AG04450 (cell line): Measurements from ENCODE around the gene ILDR2. TPM values are rescaled to one million over a fixed set of nuclear protein-coding genes. Genes with fewer than 3 reads are reported as not detected.

Experiments used
- CTCF ChIA-PET: fragments of 300-600, 350-600 bp; formaldehyde crosslinking; extraction: SDS; loops from one replicate; lab custom pipeline; 2022; ENCODE audit warnings: antibody characterized with exemption, inconsistent platforms; lab: Charles Lee
- POLR2A ChIA-PET: fragments of 350-600 bp; formaldehyde crosslinking; extraction: SDS; loops from one replicate; lab custom pipeline; 2021; ENCODE audit warnings: antibody characterized with exemption, inconsistent platforms; lab: Yijun Ruan, JAX
- DNase-seq: peaks from one replicate; pipeline ENCODE4 v3.0.0-alpha.2; 2011; ENCODE audit warnings: low read depth, low spot score
- H3K27ac ChIP-seq: one replicate; pipeline ENCODE4 v1.5.1; 2012; ENCODE audit warnings: low read depth, low read length, control low read depth
- H3K27me3 ChIP-seq: one replicate; pipeline ENCODE4 v1.6.0; 2012; ENCODE audit warnings: low read length; ENCODE audit not compliant: control insufficient read depth, insufficient read depth
- H3K4me3 ChIP-seq: 2 replicates; pipeline ENCODE4 v1.5.1; 2011; ENCODE audit warnings: mild to moderate bottlenecking, low read depth, low read length, control low read depth
- H3K9me3 ChIP-seq: 2 replicates; pipeline ENCODE4 v1.5.1; 2012; ENCODE audit warnings: low read length; ENCODE audit not compliant: control insufficient read depth, insufficient read depth
- CTCF ChIP-seq: IDR thresholded peaks from 2 replicates; pipeline ENCODE4 v1.5.1; 2011; ENCODE audit warnings: low read depth, low read length, control low read depth, inconsistent platforms
- polyA plus RNA-seq: library from polyadenylated mRNA; depleted of rRNA; stranded (reverse); fragments of >200 nt; gene quantifications from 2 replicates; pipeline ENCODE4 v1.2.3, GENCODE V29; 2011

Gene ILDR2
- polyA plus RNA-seq, 1 experiment, result 0.10 TPM

- Histone ChIP-seq H3K27ac (no peak overlapping the region), H3K9me3 (no peaks in the 10 kb centered on the region), H3K27me3 (no peaks in the 10 kb centered on the region), H3K4me3 (no peak overlapping the region)
- TF ChIP-seq CTCF, result no peak
- ChIA-PET POLR2A (no interaction called here), CTCF (interaction anchor here (0.6 kb wide), 1 partner anchor 154 kb away, joined by 5 read pairs; no protein-coding TSS in a partner anchor)
- no peak for DNase-seq
Observed at GRCh38 chr1:166999500-167000055, 24.2 kb upstream of the ILDR2 start.

- no peaks in the 10 kb centered on the region for H3K27me3 ChIP-seq
- ChIA-PET POLR2A (no interaction called here), CTCF (interaction anchor here (0.6 kb wide), 1 partner anchor 154 kb away, joined by 5 read pairs; no protein-coding TSS in a partner anchor)
- no peaks in the 10 kb centered on the region for H3K9me3 ChIP-seq
- no peak for DNase-seq
- no peak overlapping the region for H3K27ac ChIP-seq
- TF ChIP-seq CTCF, result no peak
- H3K4me3 ChIP-seq, result no peak overlapping the region
Observed at GRCh38 chr1:166999075-166999474, 23.7 kb upstream of the ILDR2 start.

GRCh38 chr1:166988974-166989515 lies 13.7 kb upstream of the ILDR2 start, which contains the start of gene MAEL:
Gene MAEL (plus strand): TSS chr1:166989280. CDS start chr1:166989353, 73 bp downstream.
- Histone ChIP-seq H3K27me3 (no peaks in the 10 kb centered on the region), H3K9me3 (peaks cover 7% of the 10 kb centered on the region; the same call in 1 of the 2 replicates), H3K4me3 (no peak within 1 kb of the TSS), H3K27ac (no peak within 1 kb of the TSS)
- ChIA-PET POLR2A (no interaction called here), CTCF (no interaction called here)
- TF ChIP-seq CTCF, result no peak
- no peak for DNase-seq

- no peak overlapping the region for H3K4me3 ChIP-seq
- H3K27me3 ChIP-seq, result peaks cover 4% of the 10 kb centered on the region
- H3K27ac ChIP-seq, result no peak overlapping the region
- DNase-seq, result no peak
- H3K9me3 ChIP-seq, result no peaks in the 10 kb centered on the region
- no peak for TF ChIP-seq CTCF
- POLR2A ChIA-PET, result no interaction called here
- CTCF ChIA-PET, result no interaction called here
Observed at GRCh38 chr1:166981589-166981988, 6.2 kb upstream of the ILDR2 start.

- Histone ChIP-seq H3K27ac (no peak overlapping the region), H3K9me3 (no peaks in the 10 kb centered on the region), H3K27me3 (peaks cover 9% of the 10 kb centered on the region), H3K4me3 (no peak overlapping the region)
- no peak for TF ChIP-seq CTCF
- ChIA-PET CTCF (interaction anchor here (0.6 kb wide), 1 partner anchor 240 kb away, joined by 4 read pairs; the partner anchor contains the start of gene POU2F1), POLR2A (no interaction called here)
- DNase-seq, result no peak
Observed at GRCh38 chr1:166980818-166981217, 5.5 kb upstream of the ILDR2 start.
